HG03342 (cell line): ENCODE results near the gene SLC25A26.

Source experiments
- ATAC-seq: cut with Tn5 transposase; IDR thresholded peaks from one replicate; pipeline ENCODE4 v1.9.1; 2021; ENCODE audit warnings: mild to moderate bottlenecking, moderate library complexity; ENCODE audit not compliant: unreplicated experiment

The SLC25A26 gene

DNA sequence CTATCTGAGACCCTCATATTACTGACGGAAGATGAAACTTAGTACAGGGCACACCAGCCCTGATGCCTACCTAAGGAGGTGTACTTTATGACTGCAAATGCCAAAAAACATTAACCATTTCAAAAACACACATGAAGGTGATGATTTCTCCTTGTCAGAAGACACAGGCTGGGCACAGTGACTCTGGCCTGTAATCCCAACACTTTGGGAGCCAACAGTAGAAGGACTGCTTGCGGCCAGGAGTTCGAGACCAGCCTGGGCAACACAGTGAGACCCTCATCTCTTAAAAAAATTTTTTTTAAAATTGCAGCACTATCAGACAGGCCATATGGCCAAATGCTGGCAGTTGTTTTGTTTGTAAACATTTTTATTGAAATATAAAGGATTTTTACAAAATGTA lies 206.6 kb downstream of the SLC25A26 start:
- ATAC-seq, result no peak

DNA sequence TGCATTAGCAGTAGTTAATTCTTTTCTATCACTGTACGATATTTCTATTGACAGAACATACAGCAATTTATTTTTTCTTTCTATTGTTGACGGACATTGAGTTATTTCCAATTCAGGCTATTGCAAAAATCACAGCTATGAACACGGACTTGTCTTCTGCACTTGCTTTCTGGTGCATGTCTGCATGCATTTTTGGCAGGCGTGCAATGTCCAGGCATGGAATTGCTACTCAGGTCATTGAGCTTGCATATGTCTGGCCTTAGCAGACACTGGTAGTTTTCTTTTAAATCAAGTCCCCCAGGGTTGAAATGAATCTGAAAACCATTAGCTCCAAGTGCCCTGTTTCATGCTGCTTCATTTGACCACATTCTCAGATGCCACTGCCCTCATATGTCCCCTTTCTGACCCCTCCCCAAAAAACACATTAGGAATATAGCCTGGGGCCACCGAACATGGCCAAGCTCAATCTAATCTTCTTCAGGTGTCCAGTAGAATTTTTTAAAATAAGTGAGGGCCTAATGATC lies 207.2 kb downstream of the SLC25A26 start:
- ATAC-seq, result no peak
